ENCODE measurements around the gene NADK.
"Not testable (repeated sequence)": the region's sequence is repeated elsewhere in the genome, so short reads cannot be mapped to it uniquely, and the experiment has no call there.

NADK gene

GRCh38 chr1:1763657-1764621 is 14.3 kb downstream of the NADK start:
- DNase-seq = no peak

DNA sequence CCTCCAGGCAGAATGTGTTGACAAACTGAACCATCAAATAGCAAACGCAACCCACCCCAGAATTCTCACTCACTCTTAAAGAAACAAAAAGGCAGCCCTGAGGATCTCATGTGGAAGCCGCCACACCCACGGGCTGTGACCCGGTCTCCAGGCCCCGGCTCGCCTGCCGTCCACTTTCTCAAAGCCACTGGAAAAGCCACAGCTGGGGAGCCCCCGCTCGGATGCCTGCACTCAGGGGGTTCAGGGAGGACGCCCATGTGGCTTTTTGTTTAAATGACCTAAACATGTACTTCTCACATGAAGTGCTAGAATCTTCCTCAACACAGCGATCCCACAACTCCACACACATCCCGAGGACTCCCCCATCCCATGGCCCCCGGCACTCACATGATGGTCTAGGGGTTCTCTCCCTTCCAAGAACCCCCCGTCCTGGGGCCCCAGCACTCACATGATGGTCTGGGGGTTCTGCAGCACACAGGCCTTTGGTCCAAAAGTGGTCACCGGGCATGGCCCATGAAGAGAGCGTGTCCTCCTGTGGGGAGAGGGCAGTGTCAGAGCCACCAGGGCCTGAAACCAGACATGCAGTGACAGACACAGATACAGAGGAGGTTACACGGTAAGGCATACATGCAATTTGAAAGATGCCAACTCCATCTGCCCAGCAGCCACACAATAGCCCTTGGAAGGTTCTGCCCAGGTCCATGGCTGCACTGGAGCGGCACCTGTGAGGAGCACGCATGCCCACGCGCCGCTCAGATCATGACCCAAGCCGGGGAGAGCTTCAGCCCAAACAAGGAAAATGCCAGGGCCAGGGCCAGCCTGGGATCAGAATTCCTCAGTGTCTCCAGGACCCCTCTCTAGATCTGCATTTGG is 16.5 kb downstream of the NADK start:
- no peak for DNase-seq

DNA sequence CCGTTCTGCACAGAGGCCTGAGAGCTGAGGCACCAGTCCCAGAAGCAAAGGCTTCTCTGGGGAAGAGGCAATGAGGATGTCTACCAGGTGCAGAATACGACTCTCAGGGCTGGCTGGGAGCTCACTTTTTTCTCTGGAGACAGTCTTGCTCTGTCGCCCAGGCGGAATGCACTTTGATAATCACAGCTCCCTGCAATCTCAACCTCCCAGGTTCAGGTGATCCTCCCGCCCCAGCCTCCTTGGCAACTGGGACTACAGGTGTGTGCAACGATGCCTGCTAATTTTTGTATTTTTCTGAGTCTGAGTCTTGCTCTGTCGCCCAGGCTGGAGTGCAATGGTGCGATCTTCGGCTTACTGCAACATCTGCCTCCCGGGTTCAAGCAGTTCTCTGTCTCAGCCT is 17.6 kb downstream of the NADK start:
- DNase-seq = no peak

DNA sequence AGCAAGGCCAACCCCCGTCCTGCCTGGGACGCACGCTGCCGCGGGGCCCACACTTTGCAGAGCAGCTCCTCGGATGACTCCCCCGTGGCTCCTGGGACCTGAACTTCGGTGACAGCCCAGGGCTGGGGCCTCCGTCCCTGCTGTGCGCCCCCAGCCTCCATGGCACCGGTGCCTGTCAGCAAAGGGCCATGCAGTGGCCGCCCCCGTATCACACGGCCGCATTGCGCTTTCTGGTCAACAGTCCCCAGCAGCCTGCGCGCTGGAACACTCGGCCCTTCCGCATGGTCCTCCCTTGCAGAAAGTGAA is 18.0 kb downstream of the NADK start:
- no peak for DNase-seq

DNA sequence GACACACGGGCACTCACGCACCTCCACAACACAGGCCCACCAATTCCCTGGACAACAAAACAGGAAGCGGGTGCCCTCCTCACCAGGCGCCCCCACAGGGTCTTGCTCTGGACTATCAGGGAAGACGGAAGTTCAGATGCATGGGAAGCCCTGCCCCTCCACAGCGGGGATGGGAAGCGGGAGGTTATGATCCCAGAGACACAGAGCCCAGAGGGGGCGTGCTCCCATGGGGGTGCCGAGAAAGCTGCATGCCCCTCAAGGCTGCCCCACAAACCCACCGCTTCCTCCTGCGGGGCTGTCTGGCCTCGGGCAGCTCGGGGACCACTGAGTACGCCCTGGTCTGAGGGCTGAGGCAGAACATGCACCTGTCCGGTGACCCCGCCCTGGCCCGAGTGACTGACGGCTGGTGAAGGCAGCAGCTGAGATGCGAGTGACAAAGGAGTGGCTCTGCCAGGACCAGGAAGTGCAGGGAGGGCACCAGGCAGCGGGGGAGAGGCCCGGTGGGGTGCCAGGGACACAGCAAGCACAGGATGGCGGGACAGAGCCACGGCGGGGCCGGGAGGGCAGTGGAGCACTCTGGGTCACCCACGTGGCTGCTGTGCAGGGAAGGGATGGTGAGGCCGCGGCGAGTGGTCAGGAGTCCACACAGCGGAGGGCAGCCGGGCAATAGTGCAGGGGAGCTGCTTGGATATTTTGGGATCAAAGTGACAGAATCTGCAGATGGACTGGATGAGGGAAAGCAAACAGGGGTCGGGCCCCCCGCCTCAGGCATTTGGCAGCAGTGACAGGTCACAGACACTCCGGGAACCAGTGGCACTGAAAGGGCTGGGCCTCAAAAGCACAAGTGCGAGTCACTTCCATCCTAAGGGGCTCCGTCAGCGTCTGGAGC is 18.6 kb downstream of the NADK start:
- DNase-seq = no peak

GRCh38 chr1:1758692-1759455 is 19.4 kb downstream of the NADK start:
- DNase-seq = no peak

DNA sequence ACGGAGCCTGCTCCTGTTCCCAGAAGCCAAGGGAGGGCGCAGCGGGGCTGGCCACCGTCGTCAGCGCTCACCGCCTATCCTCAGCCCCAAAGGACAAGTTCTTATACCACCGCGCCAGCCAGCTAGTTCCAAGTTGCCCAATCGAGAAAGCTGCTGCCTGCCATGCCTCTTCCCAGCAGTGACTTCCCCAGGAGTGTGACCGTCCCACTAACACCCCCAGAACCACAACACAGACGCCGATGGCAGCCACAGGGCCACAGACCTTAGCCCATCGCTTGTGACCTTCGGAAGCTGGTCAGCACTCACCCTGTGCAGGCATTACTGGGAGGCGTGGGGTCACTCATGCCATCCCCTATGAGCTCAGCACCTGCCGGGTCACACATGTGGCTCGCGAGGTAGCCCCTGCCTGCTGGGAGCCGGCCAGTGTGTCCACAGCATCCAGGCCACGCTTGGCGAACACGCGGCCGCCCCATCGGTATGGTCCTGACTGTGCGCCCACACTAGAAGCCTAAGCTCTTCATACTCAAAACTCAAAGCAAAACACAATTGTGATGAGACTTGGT is 20.1 kb downstream of the NADK start:
- DNase-seq = no peak

DNA sequence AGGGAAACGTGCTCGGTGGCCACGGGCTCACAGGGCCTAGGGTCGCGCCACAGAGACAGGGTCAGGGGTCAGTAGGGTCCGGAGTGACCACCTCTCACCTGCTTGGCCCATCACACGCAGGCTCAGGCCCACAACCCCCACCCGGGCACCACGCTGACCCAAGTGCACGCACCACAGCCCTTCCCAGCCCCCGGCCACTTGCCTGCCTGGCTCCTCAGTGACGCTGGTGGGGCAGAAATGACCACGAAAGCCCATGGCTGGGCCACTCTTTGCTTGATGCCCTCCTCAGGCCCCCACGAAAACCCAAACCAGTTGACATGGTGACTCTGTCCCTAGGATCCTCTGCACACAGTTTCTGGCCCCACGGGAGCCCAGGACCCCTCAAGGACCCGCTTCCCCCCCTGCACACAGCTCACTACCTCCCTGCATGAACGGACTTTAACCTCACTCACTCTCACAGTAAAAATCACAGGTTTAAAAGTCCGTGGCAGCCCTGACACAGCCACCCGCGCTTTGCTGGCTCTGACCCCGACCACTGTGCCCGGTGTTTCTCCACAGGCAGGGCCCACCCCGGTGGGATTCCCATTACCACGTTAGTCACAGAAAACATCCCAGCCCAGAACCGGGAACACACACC is 20.7 kb downstream of the NADK start:
- DNase-seq = no peak

DNA sequence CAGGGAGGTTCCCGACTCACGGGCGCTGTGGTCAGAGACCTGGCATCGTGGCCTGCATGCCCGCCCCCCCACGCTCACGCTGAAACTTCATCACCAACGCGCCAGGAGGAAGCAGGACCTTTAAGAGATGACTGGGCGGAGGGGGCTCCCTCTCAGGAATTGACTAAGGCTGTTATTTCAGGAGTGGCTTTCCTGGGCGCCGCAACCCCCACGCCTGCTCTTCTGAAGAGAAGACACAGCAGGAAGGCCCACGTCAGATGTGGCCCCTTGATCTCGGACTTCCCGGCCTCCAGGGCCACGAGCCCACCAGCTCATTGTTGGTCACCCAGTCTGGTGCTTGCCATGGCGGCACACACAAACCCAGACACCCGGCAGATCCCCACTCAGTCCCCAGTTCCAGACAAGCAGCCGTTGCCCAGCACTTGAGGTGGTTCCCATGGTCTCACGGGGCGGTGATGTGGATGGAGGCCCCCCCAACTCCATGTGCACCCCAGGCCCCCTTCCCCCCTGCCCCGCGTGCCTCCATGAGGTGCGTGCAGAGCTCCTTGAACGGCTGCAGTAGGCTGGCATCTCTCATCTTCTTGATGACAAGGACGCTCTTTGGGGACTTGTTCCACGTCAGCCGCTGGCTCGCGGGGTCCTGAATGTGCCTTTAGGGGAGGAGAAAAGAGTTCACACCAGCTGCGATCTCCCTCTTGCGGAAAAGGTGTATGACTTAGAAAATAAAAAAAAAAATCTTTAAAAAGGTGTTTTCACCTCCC is 21.4 kb downstream of the NADK start:
- no peak for DNase-seq

GRCh38 chr1:1755852-1756251 is 22.4 kb downstream of the NADK start:
- no peak for DNase-seq

- DNase-seq = no peak
Observed at GRCh38 chr1:1755426-1755825, 22.8 kb downstream of the NADK start.

DNA sequence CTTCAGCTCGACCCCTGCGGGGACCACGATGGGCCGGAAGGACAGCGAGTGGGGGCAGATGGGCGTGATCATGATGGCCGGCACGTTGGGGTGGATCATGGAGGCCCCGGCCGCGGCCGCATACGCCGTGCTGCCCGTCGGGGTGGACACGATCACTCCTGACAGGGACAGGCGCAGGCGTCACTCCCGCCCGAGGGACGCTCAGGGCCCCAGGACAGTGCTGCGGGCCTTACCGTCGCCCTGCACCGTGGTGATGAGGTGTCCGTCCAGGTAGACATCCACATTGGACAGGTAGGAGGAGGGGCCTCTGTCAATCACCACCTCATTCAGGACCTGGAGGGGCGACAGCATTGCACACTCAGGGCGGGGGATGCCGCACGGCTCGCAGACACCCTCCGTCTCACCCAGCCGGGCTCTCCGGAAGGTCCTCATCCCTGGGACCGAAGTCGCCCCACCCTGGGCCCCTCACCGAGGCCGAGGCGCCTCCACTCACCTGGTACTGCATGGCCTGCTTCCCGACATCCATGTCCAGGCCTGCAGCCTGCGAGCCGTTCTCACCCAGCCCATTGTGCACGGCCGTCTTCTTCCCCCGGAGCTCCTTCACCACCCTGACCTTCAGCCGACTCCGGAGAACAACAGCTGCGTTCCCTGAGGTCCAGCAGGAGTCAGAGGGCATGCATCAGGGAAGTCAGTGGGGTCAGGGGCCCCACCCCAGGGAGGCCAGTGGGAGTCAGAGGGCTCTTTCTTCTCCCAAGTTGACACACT is 24.0 kb downstream of the NADK start:
- DNase-seq = no peak

DNA sequence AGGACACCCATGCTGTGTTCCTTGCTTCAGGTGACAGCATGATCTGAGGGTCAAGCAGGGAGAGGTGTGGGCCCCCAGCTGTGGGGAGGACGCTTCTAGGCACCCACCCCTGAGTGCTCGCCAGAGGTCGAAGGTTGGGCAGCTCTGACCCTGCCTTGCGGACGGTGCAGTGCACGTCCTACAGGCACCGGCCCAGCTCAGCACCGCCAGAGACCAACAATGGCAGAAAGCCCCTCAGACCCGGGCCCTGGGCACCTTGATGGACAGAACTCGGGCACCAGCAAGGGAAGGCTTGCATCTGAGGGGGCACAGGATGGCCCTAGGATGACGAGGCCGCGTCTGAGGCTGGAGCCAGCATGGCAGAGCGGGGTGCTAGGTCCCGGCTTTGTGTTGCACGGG is 24.7 kb downstream of the NADK start:
- no peak for DNase-seq

DNA sequence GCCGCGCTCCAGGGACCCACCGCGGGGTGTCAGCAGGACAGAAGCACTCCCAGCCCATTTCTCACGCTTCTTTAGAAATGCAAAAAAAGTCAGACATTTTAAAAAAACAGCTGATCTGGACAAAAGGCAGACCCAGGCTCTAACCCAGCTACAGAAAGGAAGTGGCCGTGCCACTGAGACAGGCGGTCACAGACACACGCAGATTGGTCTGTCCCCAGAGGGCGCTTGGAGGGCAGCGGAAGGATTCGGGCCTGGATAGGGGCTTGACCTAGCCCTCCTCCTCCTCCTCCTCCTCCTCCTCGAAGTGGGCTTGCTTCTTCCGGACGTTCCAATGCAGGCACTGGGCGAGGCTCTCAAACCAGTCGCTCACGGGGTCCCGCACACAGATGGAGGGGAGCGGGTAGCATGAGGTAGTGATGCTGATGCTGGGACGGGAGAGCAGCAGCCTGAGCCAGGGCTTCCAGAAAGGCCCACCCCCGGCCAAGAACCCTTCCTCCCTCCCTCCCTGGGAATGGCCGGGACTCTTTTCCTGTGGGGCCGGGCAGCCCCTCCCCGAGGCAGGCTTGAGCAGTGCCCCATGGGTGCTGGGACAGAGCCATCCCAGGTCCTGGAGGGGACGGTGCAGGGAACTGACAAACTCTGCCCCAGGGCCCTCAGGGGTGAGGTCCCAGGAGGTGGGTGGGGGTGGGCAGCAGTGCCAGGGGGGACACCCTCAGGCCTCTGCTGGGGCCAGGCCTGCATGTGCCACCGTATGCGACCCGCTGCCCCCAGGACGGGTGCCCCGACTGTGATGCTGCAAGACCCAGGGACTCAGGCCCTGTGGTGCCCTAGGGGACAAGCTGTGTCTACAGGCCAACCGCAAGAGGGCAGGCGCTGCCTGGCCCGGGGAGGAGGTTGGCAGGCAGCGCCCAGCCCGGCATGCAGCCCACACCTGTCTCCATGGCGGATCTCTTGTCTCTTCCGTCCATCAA is 25.3 kb downstream of the NADK start:
- no peak for DNase-seq

- no peak for DNase-seq
Observed at GRCh38 chr1:1752190-1752589, 26.1 kb downstream of the NADK start.

DNA sequence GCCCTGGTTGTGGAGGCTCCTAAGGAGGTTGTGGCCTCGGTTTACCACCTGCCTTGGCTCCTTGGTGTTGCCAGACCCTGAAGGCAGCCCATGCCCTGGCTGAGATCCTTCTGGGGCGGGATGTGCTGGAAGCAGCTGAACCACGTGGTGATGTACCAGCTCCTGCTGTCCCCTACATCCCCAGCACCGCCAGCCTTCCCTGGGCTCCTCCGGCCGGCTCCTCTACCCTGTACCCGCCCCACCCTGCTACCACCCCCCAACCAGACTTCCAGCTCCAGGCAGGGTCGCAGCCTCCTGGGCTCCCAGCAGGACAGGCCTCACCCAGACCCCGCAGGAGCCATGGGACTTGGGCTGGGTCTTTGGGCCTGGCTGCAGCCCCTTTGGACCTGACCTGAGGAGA is 28.3 kb downstream of the NADK start:
- not testable (repeated sequence) for DNase-seq

DNA sequence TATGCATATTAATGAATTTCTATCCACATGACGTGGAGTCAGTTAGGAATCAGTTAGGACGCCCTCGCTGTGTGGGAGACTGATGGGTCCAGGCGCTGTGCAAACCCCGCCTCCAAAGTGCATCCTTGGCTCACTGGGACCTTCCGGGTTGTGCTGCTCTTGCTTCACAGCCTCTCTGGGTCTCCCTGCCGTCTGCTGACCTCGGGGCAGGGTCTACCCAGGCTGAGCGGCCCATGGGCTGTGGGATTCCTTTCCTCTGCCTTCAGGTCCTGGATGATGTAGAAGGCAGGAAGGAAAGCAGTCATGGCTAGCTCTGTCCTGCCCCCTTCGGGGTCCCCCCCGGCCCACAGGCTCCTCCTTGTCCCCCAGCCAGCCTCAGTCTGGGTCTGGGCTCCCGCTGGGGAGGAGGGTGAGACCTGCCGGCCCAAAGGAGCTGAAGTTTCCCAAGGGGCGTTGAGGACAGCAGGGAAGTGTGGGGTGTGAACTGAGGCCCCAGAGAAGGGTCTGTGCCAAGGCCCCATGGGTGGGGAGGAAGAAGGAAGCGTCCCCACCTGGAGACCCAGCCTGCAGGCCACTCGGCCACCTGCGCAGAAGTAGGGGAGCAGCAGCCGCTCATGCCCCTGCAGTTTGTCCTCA is 29.5 kb downstream of the NADK start:
- DNase-seq = no peak

DNA sequence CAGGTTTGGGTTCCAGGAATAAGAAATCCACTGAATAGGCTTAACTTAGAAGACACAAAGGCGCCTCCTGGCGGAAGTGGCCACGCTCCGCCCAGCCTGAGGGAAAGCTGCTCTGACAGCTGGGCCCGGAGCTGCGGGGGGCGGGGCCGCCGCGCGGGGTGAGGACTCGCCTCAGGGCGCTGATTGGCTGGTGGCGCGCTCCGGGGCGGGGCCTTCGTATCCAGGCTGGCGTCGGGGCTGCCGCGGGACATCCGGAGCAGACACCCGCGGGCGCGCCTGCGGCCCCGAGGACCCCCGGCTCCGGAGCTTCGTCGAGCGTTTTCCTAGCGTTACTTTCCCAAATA is 31.7 kb downstream of the NADK start:
- not testable (repeated sequence) for DNase-seq

Data from NK-92 treated with Interleukin-12 subunit alpha and Interleukin-12 subunit beta, amount 100 ng/mL, for 24 hours (cell line).